Stimulated activated effector memory CD8-positive, alpha-beta T cell treated with anti-CD3 and anti-CD28 coated beads, Interleukin-12 subunit alpha, Interleukin-12 subunit beta, amount 100 ng/mL, for 72 hours (primary cell): ENCODE measurements around the gene RGL3.
"Not testable (repeated sequence)": the region's sequence is repeated elsewhere in the genome, so short reads cannot be mapped to it uniquely, and the experiment has no call there.

Source experiments
- ATAC-seq: fragments of 150-1000 bp; cut with Tn5 transposase; 2 replicates; pipeline ENCODE4 v1.10.0; 2021
- DNase-seq, 2 donors: peaks; one replicate each; pipeline ENCODE4 v3.0.0; 2021 to 2022; ENCODE audit warnings: low spot score in 2 of 2
- H3K27ac Mint-ChIP-seq: one replicate; pipeline ENCODE4 v1.8.0; 2022; ENCODE audit warnings: mild to moderate bottlenecking, mixed read lengths
- H3K36me3 Mint-ChIP-seq: one replicate; pipeline ENCODE4 v1.8.0; 2022; ENCODE audit warnings: mild to moderate bottlenecking, mixed read lengths
- H3K4me1 Mint-ChIP-seq: one replicate; pipeline ENCODE4 v1.8.0; 2022; ENCODE audit warnings: mixed read lengths
- H3K4me3 Mint-ChIP-seq: one replicate; pipeline ENCODE4 v1.8.0; 2022; ENCODE audit warnings: mild to moderate bottlenecking, mixed read lengths
- H3K9me3 Mint-ChIP-seq: one replicate; pipeline ENCODE4 v1.8.0; 2022; ENCODE audit warnings: mixed read lengths

The RGL3 gene

GRCh38 chr19:11418549-11419506, at the start of gene RGL3:
Gene RGL3 (minus strand): TSS chr19:11419314. CDS start chr19:11419278, 36 bp downstream.
- Mint-ChIP-seq H3K9me3 (no peaks in the 10 kb centered on the region), H3K4me3 (peak within 1 kb of the TSS; percentile 73), H3K4me1 (peaks cover 45% of the 10 kb centered on the region), H3K27ac (no peak within 1 kb of the TSS), H3K36me3 (no peaks in the 10 kb centered on the region)
- no peak for DNase-seq
- ATAC-seq = no peak

- not testable (repeated sequence) for H3K4me1 Mint-ChIP-seq, H3K9me3 Mint-ChIP-seq, DNase-seq, H3K4me3 Mint-ChIP-seq, ATAC-seq, H3K27ac Mint-ChIP-seq, H3K36me3 Mint-ChIP-seq
Measured at GRCh38 chr19:11468266-11468845, 49.2 kb upstream of the RGL3 start.

GRCh38 chr19:11465600-11465999, 46.5 kb upstream of the RGL3 start:
- H3K4me3 Mint-ChIP-seq = no peak overlapping the region
- no peaks in the 10 kb centered on the region for H3K36me3 Mint-ChIP-seq
- H3K4me1 Mint-ChIP-seq = peaks cover 5% of the 10 kb centered on the region
- ATAC-seq = no peak
- no peaks in the 10 kb centered on the region for H3K9me3 Mint-ChIP-seq
- DNase-seq = no peak
- H3K27ac Mint-ChIP-seq = no peak overlapping the region

GRCh38 chr19:11464333-11465265, 45.5 kb upstream of the RGL3 start:
- DNase-seq (no peak), ATAC-seq (peak; percentile 55)
- Mint-ChIP-seq H3K9me3 (no peaks in the 10 kb centered on the region), H3K4me3 (no peak overlapping the region), H3K4me1 (peaks cover 5% of the 10 kb centered on the region), H3K27ac (no peak overlapping the region), H3K36me3 (no peaks in the 10 kb centered on the region)

- ATAC-seq (peak; percentile 77), DNase-seq (no peak)
- H3K4me3 Mint-ChIP-seq = no peak overlapping the region
- no peaks in the 10 kb centered on the region for H3K9me3 Mint-ChIP-seq
- H3K4me1 Mint-ChIP-seq = peaks cover 5% of the 10 kb centered on the region
- no peak overlapping the region for H3K27ac Mint-ChIP-seq
- H3K36me3 Mint-ChIP-seq = no peaks in the 10 kb centered on the region
Measured at GRCh38 chr19:11463391-11463790, 44.3 kb upstream of the RGL3 start.

- Mint-ChIP-seq H3K36me3 (no peaks in the 10 kb centered on the region), H3K4me3 (no peak overlapping the region), H3K27ac (no peak overlapping the region), H3K4me1 (peaks cover 5% of the 10 kb centered on the region), H3K9me3 (no peaks in the 10 kb centered on the region)
- no peak for DNase-seq
- ATAC-seq = no peak
Measured at GRCh38 chr19:11461453-11461852, 42.3 kb upstream of the RGL3 start.

GRCh38 chr19:11460207-11460606, 41.1 kb upstream of the RGL3 start:
- no peaks in the 10 kb centered on the region for H3K9me3 Mint-ChIP-seq
- no peak for ATAC-seq
- no peak overlapping the region for H3K4me3 Mint-ChIP-seq
- no peaks in the 10 kb centered on the region for H3K36me3 Mint-ChIP-seq
- H3K27ac Mint-ChIP-seq = no peak overlapping the region
- peaks cover 5% of the 10 kb centered on the region for H3K4me1 Mint-ChIP-seq
- no peak for DNase-seq

- not testable (repeated sequence) for H3K27ac Mint-ChIP-seq, H3K4me1 Mint-ChIP-seq, ATAC-seq, DNase-seq, H3K36me3 Mint-ChIP-seq, H3K4me3 Mint-ChIP-seq, H3K9me3 Mint-ChIP-seq
Measured at GRCh38 chr19:11458912-11459311, 39.8 kb upstream of the RGL3 start.

- DNase-seq (no peak), ATAC-seq (no peak)
- peaks cover 3% of the 10 kb centered on the region for H3K4me1 Mint-ChIP-seq
- no peak overlapping the region for H3K4me3 Mint-ChIP-seq
- H3K36me3 Mint-ChIP-seq = no peaks in the 10 kb centered on the region
- no peak overlapping the region for H3K27ac Mint-ChIP-seq
- no peaks in the 10 kb centered on the region for H3K9me3 Mint-ChIP-seq
Measured at GRCh38 chr19:11458236-11458900, 39.3 kb upstream of the RGL3 start.

GRCh38 chr19:11457831-11458230, 38.7 kb upstream of the RGL3 start:
- no peak for ATAC-seq

GRCh38 chr19:11457115-11457514, 38.0 kb upstream of the RGL3 start:
- DNase-seq = no peak
- no peaks in the 10 kb centered on the region for H3K9me3 Mint-ChIP-seq
- ATAC-seq = no peak
- no peak overlapping the region for H3K4me3 Mint-ChIP-seq
- H3K4me1 Mint-ChIP-seq = no peaks in the 10 kb centered on the region
- no peaks in the 10 kb centered on the region for H3K36me3 Mint-ChIP-seq
- H3K27ac Mint-ChIP-seq = no peak overlapping the region

More at GRCh38 chr19:11457831-11458230, 38.7 kb upstream of the RGL3 start:
- no peak overlapping the region for H3K27ac Mint-ChIP-seq
- H3K4me3 Mint-ChIP-seq = no peak overlapping the region
- no peaks in the 10 kb centered on the region for H3K4me1 Mint-ChIP-seq
- DNase-seq = no peak
- no peaks in the 10 kb centered on the region for H3K36me3 Mint-ChIP-seq
- H3K9me3 Mint-ChIP-seq = no peaks in the 10 kb centered on the region

GRCh38 chr19:11456659-11457058, 37.5 kb upstream of the RGL3 start:
- Mint-ChIP-seq H3K4me3 (no peak overlapping the region), H3K27ac (no peak overlapping the region), H3K36me3 (no peaks in the 10 kb centered on the region), H3K4me1 (no peaks in the 10 kb centered on the region), H3K9me3 (no peaks in the 10 kb centered on the region)
- DNase-seq (no peak), ATAC-seq (no peak)

GRCh38 chr19:11455233-11455554, 36.1 kb upstream of the RGL3 start:
- not testable (repeated sequence) for DNase-seq, H3K4me3 Mint-ChIP-seq, H3K36me3 Mint-ChIP-seq, ATAC-seq, H3K4me1 Mint-ChIP-seq, H3K27ac Mint-ChIP-seq, H3K9me3 Mint-ChIP-seq

GRCh38 chr19:11453468-11454341, 34.6 kb upstream of the RGL3 start:
- no peak overlapping the region for H3K4me3 Mint-ChIP-seq
- ATAC-seq (no peak), DNase-seq (no peak)
- H3K36me3 Mint-ChIP-seq = peaks cover 24% of the 10 kb centered on the region
- no peaks in the 10 kb centered on the region for H3K9me3 Mint-ChIP-seq
- no peak overlapping the region for H3K27ac Mint-ChIP-seq
- H3K4me1 Mint-ChIP-seq = no peaks in the 10 kb centered on the region
